Stomach (tissue), 9 donors: Measurements from ENCODE around the gene GIMAP8. TPM values are rescaled to one million over a fixed set of nuclear protein-coding genes. Genes with fewer than 3 reads are reported as not detected.

Source experiments
- DNase-seq, 2 donors: peaks; one replicate each; pipeline versions ENCODE4 v3.0.0 to v3.0.0-alpha.2; 2013 to 2019
- H3K27ac ChIP-seq, 5 donors: fragments of 200-600 bp in 4 of 5; sonication (generic) in 4 of 5; one replicate each; pipeline ENCODE4 v1.5.1; 2013 to 2019; ENCODE audit warnings: mild to moderate bottlenecking in 1 of 5, moderate library complexity in 1 of 5
- H3K27me3 ChIP-seq, 3 donors: fragments of 200-600 bp; sonication (generic); one replicate each; pipeline ENCODE4 v1.5.1; 2017 to 2019; ENCODE audit warnings: mixed run types in 1 of 3
- H3K36me3 ChIP-seq, 4 donors: fragments of 200-600 bp; sonication (generic); 1 replicate in 3 of 4; 2 replicates in 1 of 4; pipeline ENCODE4 v1.5.1; 2016 to 2019
- H3K4me1 ChIP-seq, 4 donors: fragments of 200-600 bp; sonication (generic); one replicate each; pipeline ENCODE4 v1.5.1; 2016 to 2019
- H3K4me3 ChIP-seq, 4 donors: fragments of 200-600 bp; sonication (generic) in 3 of 4; one replicate each; pipeline ENCODE4 v1.5.1; 2016 to 2019; ENCODE audit warnings: mild to moderate bottlenecking in 1 of 4
- H3K9me3 ChIP-seq, 4 donors: fragments of 200-600 bp; sonication (generic); one replicate each; pipeline ENCODE4 v1.5.1; 2016 to 2019
- EP300 ChIP-seq: sonication (generic); formaldehyde crosslinking; IDR thresholded peaks from one replicate; pipeline ENCODE4 v1.6.1; 2017; ENCODE audit warnings: antibody characterized with exemption
- POLR2A ChIP-seq, 4 donors: fragments of 450-650 bp; IDR thresholded peaks; one replicate each; pipeline ENCODE4 v1.6.1; 2016; ENCODE audit warnings: antibody characterized with exemption in 4 of 4, control low read depth in 2 of 4, mild to moderate bottlenecking in 1 of 4, moderate library complexity in 1 of 4
- POLR2AphosphoS5 ChIP-seq, 3 donors: sonication (generic); formaldehyde crosslinking; IDR thresholded peaks; one replicate each; pipeline ENCODE4 v1.6.1; 2016; ENCODE audit warnings: antibody characterized with exemption in 3 of 3
- WGBS, 5 donors: extraction: QIAGEN DNeasy Blood & Tissue Kit in 3 of 5; methylation state at CpG; one replicate each; pipeline versions ENCODE4 v1.1.5 to v1.1.7; 2013 to 2018; 5-methylcytosine and 5-hydroxymethylcytosine counted together
- intact Hi-C: fragments of 100-400 bp; cut with DNase I; formaldehyde crosslinking; loops from one replicate; pipeline ENCODE4 v1.15.1; 2023; ENCODE audit warnings: low total_unique reads
- polyA plus RNA-seq, 3 donors: library from polyadenylated mRNA; stranded (reverse); fragments of 200-250 nt; gene quantifications; one replicate each; pipeline ENCODE4 v1.2.3, GENCODE V29; 2013
- total RNA-seq, 5 donors: library from RNA; depleted of rRNA; stranded (reverse); fragments of >200 nt; gene quantifications; one replicate each; pipeline versions ENCODE4 v1.1.0 to v1.2.3, GENCODE V29; 2014 to 2016
- TF ChIP-seq, protein P1 (sequence below), 7 experiments: fragments of 450-650 bp in 4 of 7; fragments of 200-600 bp in 3 of 7; sonication (generic) in 3 of 7; IDR thresholded peaks; one replicate each; pipeline ENCODE4 v1.5.1; 2016 to 2019; ENCODE audit warnings: antibody characterized with exemption in 7 of 7, control low read depth in 2 of 7, mild to moderate bottlenecking in 1 of 7
- donor health status: healthy with polysubstance abuse.
- donor health status: Bipolar disorder and iron deficiency.
- donor health status: healthy.

Gene GIMAP8
- total and polyA plus RNA-seq, 8 donors = under 0.01 to 8.3 (median 2.9) TPM

DNA sequence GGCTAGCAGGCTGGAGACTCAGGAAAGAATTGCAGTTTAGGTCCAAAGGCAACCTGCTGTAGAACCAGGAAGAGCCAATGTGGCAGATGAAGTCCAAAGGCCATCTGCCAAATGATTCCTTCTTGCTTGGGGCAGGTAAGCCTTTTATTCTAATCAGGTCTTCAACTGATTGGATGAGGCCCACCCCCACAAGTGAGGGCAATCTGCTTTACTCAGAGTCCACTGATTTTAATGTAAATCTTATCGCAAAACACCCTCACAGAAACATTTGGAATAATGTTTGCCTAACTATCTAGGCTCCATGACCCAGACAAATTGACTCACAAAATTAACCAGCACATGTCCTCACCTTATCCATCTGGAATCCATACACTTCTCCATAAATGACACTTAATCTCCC, 7.8 kb downstream of the GIMAP8 start:
- 90 to 94% (median 93%) methylated on average over 1 of the region's 1 CpG for WGBS, 5 donors
- DNase-seq = no peak

DNA sequence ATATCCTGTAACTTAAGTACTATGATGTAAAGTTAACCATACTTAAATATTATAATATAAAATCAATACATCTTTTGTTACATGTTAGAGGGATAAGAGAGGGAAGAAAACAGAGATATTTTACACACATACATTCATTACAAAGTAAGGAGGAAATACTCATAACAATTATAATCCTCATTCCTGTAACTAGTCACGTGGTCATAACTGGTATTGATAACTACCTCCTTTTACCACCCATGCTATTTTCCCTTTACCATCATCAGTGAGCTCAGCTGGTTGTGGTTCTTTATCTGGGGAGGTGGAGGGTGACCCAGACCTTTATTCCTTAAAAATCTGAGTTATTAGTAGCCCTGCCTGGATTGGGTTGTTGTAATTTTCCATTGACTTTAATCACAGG, 8.3 kb downstream of the GIMAP8 start:
- H3K4me3 ChIP-seq = no peak overlapping the region
- no peak overlapping the region for H3K27ac ChIP-seq
- no peaks in the 10 kb centered on the region for H3K27me3 ChIP-seq
- no peak for TF ChIP-seq POLR2A (IDR thresholded peaks at IDR 0.05)
- no peak for TF ChIP-seq POLR2AphosphoS5 (IDR thresholded peaks at IDR 0.05)
- TF ChIP-seq EP300 = no peak
- TF ChIP-seq, protein P1, sequence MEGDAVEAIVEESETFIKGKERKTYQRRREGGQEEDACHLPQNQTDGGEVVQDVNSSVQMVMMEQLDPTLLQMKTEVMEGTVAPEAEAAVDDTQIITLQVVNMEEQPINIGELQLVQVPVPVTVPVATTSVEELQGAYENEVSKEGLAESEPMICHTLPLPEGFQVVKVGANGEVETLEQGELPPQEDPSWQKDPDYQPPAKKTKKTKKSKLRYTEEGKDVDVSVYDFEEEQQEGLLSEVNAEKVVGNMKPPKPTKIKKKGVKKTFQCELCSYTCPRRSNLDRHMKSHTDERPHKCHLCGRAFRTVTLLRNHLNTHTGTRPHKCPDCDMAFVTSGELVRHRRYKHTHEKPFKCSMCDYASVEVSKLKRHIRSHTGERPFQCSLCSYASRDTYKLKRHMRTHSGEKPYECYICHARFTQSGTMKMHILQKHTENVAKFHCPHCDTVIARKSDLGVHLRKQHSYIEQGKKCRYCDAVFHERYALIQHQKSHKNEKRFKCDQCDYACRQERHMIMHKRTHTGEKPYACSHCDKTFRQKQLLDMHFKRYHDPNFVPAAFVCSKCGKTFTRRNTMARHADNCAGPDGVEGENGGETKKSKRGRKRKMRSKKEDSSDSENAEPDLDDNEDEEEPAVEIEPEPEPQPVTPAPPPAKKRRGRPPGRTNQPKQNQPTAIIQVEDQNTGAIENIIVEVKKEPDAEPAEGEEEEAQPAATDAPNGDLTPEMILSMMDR (IDR thresholded peaks at IDR 0.05) = no peak
- intact Hi-C loops = loop anchor here (10.0 kb wide), 1 partner anchor 296 kb away; no protein-coding TSS in a partner anchor
- peaks cover 0 to 5% (median 0%) of the 10 kb centered on the region in 4 donors for H3K36me3 ChIP-seq
- DNase-seq = no peak
- 62 to 87% (median 67%) methylated on average over 1 of the region's 1 CpG for WGBS, 5 donors
- H3K9me3 ChIP-seq = peaks cover 3 to 57% (median 29%) of the 10 kb centered on the region in 4 donors
- no peaks in the 10 kb centered on the region for H3K4me1 ChIP-seq

More for the DNA sequence above, 7.8 kb downstream of the GIMAP8 start:
- no peaks in the 10 kb centered on the region for H3K4me1 ChIP-seq
- peaks cover 0 to 5% (median 0%) of the 10 kb centered on the region in 4 donors for H3K36me3 ChIP-seq
- TF ChIP-seq POLR2AphosphoS5 (IDR thresholded peaks at IDR 0.05) (no peak), EP300 (no peak), POLR2A (IDR thresholded peaks at IDR 0.05) (no peak)
- TF ChIP-seq, protein P1 (IDR thresholded peaks at IDR 0.05) = no peak
- no peaks in the 10 kb centered on the region for H3K27me3 ChIP-seq
- H3K4me3 ChIP-seq = no peak overlapping the region
- H3K27ac ChIP-seq = no peak overlapping the region
- intact Hi-C loops = loop anchor here (10.0 kb wide), 1 partner anchor 297 kb away; no protein-coding TSS in a partner anchor
- H3K9me3 ChIP-seq = peaks cover 3 to 51% (median 24%) of the 10 kb centered on the region in 4 donors

DNA sequence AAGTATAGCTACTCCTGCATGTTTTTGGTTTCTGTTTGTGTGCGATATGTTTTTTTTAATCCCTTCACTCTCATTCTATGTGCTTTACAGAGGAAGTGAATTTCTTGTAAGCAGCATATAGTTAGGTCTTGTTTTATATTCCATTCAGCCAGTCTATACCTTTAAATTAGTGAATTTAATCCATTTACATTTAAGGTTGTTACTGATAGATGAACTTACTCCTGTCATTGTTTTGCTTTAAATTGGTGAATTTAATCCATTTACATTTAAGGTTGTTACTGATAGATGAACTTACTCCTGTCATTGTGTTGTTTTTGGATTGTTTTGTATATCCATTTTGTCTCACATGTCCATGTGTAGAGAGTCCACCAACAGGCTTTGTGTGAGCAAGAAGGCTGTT, 11.1 kb downstream of the GIMAP8 start:
- H3K36me3 ChIP-seq = no peaks in the 10 kb centered on the region
- no peaks in the 10 kb centered on the region for H3K4me1 ChIP-seq
- intact Hi-C loops = no loop called here
- no peaks in the 10 kb centered on the region for H3K27me3 ChIP-seq
- peaks cover 3 to 57% (median 29%) of the 10 kb centered on the region in 4 donors for H3K9me3 ChIP-seq
- DNase-seq = no peak
- H3K4me3 ChIP-seq = no peak overlapping the region
- TF ChIP-seq POLR2A (IDR thresholded peaks at IDR 0.05) = no peak
- TF ChIP-seq, protein P1 (IDR thresholded peaks at IDR 0.05) = no peak
- no peak for TF ChIP-seq EP300
- TF ChIP-seq POLR2AphosphoS5 (IDR thresholded peaks at IDR 0.05) = no peak
- 88 to 97% (median 94%) methylated on average over 1 of the region's 1 CpG for WGBS, 5 donors
- no peak overlapping the region for H3K27ac ChIP-seq

DNA sequence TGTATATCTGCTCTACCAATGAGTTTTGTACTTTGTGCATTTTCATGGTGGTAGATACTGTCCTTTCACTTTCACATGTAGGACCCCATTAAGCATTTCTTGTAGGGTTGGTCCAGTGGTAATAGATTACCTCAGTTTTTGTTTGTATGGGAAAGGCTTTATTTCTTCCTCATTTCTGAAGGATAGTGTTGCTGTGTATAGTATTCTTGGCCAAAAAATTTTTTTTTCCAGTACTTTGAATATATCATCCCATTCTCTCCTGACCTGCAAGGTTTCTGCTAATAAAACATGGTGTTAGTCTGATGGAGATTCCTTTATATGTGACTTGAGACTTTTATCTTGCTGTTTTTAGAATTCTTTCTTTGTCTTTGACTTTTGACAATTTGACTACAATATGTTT, 12.0 kb downstream of the GIMAP8 start:
- H3K27ac ChIP-seq = no peak overlapping the region
- no peaks in the 10 kb centered on the region for H3K36me3 ChIP-seq
- H3K27me3 ChIP-seq = no peaks in the 10 kb centered on the region
- no peak for DNase-seq
- no peak overlapping the region for H3K4me3 ChIP-seq
- no peak for TF ChIP-seq POLR2AphosphoS5 (IDR thresholded peaks at IDR 0.05)
- TF ChIP-seq POLR2A (IDR thresholded peaks at IDR 0.05) = no peak
- no peak for TF ChIP-seq EP300
- TF ChIP-seq, protein P1 (IDR thresholded peaks at IDR 0.05) = no peak
- intact Hi-C loops = no loop called here
- H3K4me1 ChIP-seq = no peaks in the 10 kb centered on the region
- peaks cover 3 to 50% (median 29%) of the 10 kb centered on the region in 4 donors for H3K9me3 ChIP-seq
